Measurements from ENCODE around the gene B4GALT7.

DNA sequence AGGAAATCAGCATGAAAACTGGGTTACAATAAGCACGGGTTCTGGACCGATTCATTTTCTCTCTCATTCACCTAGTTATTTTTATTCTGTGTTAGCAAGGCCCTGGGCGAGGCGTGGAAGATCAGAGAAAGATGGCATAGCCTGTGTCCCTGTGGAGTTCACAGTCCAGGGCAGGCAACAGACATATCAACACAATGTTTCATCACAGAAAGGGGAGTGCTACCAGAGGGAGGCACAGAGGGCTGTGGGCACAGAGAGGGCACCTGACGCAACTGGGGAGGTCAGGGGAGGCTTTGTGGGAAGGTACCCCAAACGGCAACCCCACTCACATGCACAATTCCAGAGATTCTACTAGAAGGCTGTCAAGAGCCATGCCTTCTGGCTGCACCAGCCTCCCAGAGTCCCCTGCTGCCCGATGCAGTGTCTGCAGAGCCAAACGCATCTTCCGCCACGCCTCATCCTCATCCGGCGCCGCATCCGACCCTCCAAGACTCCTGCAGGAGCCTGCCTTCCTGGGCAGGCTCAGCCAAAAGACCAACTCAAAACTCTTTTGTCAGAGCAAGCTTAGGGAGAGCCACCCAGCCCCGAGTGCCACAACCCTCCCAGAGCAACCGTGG, 47.0 kb upstream of the B4GALT7 start:
- TF ChIP-seq, protein P1, sequence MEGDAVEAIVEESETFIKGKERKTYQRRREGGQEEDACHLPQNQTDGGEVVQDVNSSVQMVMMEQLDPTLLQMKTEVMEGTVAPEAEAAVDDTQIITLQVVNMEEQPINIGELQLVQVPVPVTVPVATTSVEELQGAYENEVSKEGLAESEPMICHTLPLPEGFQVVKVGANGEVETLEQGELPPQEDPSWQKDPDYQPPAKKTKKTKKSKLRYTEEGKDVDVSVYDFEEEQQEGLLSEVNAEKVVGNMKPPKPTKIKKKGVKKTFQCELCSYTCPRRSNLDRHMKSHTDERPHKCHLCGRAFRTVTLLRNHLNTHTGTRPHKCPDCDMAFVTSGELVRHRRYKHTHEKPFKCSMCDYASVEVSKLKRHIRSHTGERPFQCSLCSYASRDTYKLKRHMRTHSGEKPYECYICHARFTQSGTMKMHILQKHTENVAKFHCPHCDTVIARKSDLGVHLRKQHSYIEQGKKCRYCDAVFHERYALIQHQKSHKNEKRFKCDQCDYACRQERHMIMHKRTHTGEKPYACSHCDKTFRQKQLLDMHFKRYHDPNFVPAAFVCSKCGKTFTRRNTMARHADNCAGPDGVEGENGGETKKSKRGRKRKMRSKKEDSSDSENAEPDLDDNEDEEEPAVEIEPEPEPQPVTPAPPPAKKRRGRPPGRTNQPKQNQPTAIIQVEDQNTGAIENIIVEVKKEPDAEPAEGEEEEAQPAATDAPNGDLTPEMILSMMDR (conservative IDR thresholded peaks at IDR 0.05; ENCODE audit: low read depth, low read length), result no peak
- no peak for TF ChIP-seq EZH2 (IDR thresholded peaks at IDR 0.05; ENCODE audit: borderline replicate concordance, low read depth, low read length, poor library complexity, severe bottlenecking)
